ENCODE results near the gene IHH.

The IHH gene

DNA sequence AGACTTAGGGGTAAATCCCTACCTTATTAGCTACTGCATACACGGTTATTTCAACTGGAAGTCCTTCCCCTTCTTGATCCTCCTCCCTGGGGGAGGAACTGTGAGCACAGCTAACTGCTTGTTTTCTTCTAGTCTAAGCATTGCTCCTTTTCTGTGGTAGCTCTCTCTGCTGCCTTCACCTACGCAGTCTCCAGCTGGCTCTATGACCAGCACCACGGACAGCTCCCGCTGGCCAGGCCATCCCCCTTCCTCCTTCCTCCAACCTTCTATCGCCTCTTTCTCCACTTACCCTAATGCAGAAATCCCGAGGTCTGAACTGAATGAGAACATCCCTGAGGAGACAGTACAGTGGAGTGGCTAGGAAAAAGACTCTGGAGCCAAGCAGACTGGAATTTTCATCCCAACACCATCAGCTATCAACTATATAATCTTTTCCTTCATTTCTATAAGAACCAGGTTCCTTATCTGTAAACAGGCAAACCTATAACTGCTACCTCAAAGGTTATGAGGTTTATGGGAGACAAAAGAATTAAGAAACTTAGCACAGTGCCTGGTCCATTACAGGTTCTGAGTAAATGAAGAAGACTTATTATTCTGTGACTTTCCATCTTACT lies 14.7 kb downstream of the IHH start:
- no peak for TF ChIP-seq JUND (IDR thresholded peaks at IDR 0.05; ENCODE audit: low read depth)
- in situ Hi-C loops (cut with HindIII; ENCODE audit: low pct_unique_long_range_greater_than_20kb, low sequenced_read_pairs): no loop called here
- peak; percentile 54 to 61 for DNase-seq (ENCODE audit: low read depth in 1 of 2, low spot score in 1 of 2)

DNA sequence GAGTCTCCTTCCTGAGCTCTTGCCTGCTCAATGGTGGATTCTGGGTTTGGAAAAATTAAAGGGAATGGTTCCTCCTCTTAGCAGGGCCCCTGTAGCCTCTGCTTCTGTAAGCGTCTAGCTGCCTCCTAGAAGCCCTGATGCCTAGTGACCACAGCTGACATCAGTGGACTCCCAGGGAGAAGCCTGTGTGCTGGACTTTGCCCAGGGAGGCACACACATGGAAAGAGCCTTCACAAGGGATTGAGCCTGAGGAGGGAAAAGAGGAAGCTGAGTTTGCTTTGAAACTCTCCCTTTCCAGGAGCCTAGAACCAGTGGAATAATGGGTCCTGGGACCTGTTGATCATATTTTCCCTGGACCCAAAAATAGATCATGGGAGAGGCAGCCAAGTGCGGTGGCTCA lies 18.0 kb downstream of the IHH start:
- no peak for TF ChIP-seq JUND (IDR thresholded peaks at IDR 0.05; ENCODE audit: low read depth)
- in situ Hi-C loops (cut with HindIII; ENCODE audit: low pct_unique_long_range_greater_than_20kb, low sequenced_read_pairs): no loop called here
- no peak for DNase-seq (ENCODE audit: low read depth in 1 of 2, low spot score in 1 of 2)

DNA sequence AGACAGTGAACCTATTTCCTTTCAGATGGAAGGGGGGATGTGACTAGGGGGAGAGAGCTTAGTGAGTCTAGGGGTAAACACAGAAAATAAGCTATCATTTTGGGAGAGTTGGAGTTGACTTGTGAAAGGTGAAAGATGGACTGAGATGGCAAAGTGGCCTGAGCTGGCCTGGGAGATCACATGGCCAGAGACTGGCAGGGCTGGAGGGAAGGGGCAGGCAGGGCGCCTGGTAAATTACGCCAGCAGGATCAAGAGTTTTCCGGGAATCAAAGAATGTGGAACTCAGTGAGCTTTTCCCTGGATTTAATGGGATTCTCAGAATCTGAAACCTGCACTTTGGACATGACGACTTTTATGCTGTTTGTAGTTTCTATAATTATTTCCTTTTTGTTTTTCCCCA lies 18.6 kb downstream of the IHH start:
- DNase-seq (ENCODE audit: low read depth in 1 of 2, low spot score in 1 of 2): no peak
- in situ Hi-C loops (cut with HindIII; ENCODE audit: low pct_unique_long_range_greater_than_20kb, low sequenced_read_pairs): no loop called here
- no peak for TF ChIP-seq JUND (IDR thresholded peaks at IDR 0.05; ENCODE audit: low read depth)

DNA sequence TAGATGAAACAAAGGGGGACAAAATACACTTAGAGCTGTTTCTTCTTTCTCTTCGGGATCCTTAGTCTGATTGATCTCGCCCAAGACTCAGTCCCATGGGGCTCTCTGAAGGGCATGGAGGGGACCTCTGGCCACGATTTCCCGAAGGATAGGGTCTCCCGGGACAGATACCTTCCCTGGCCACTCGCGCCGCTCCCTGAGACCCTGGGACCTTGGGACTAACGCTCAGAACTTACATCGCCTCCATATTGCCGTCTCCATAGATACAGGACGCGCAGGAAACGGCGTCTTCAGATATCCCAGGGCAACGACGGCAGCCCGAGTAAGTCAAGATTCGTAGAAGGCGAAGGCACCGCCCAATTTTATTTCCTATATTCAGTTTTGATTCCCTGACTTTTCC lies 19.5 kb downstream of the IHH start, which contains the start of gene CFAP65:
CFAP65 (minus strand) TSS at position 265 of the 400 bp plus-strand sequence. CDS start 2,468 bp downstream, outside the sequence.
- DNase-seq (ENCODE audit: low read depth in 1 of 2, low spot score in 1 of 2): peak in 1 of 2 experiments; percentile 57
- in situ Hi-C loops (cut with HindIII; ENCODE audit: low pct_unique_long_range_greater_than_20kb, low sequenced_read_pairs): no loop called here
- TF ChIP-seq JUND (IDR thresholded peaks at IDR 0.05; ENCODE audit: low read depth): no peak

DNA sequence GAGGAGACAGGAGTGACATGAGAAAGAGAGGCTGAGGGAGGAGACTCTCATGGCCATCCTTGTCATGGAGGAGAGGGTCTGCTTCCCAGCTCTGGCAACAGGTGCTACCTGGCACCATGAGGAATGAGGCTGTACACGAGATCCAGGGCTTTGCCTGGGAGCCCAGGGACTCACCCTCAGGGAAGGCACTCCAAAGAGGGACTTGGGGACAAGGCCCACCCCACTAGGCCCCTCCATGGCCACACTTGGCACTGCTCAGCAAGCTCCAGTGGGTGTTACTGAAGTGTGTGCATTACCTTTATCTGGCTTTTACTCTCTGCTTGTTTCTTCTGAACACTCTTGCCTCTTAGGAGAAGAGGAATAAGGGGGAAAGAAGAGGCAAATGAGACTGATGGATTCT lies 22.1 kb downstream of the IHH start:
- in situ Hi-C loops (cut with HindIII; ENCODE audit: low pct_unique_long_range_greater_than_20kb, low sequenced_read_pairs): no loop called here

DNA sequence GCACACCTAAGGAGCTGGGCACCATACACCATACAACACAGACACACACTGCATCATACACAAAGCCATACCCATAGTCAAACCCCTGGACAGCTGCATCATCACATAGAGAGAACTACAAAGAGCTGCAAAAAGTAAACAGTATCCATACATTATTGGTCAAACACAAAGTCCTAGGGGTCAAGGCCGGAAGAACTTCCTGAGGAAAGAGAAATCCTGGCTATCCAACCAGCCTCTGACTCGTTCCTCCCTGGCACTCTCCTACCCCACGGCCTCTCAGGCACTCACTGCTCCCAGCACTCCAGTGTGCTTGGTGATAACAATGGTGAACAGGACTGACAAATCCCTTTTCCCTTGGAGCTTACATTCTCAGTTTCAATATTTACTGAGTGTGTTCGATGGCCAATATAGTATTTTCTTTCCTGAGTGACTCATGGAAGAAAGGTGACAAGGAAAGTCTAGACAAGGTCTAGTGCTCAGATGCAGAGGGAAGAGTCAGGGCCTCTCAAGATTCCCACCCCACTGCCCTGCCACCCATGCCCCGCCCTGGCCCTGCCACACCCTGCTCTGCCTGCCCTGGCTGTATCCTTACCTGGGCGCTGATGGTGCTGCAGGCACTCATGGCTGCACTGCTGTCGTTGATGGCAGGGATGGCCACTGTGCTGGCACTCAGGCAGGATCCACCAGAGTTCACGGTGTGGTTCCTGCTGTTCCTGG lies 22.8 kb downstream of the IHH start:
- in situ Hi-C loops (cut with HindIII; ENCODE audit: low pct_unique_long_range_greater_than_20kb, low sequenced_read_pairs): no loop called here
- TF ChIP-seq JUND (IDR thresholded peaks at IDR 0.05; ENCODE audit: low read depth): no peak
- DNase-seq (ENCODE audit: low read depth in 1 of 2, low spot score in 1 of 2): no peak

More for the DNA sequence above, 22.1 kb downstream of the IHH start:
- TF ChIP-seq JUND (IDR thresholded peaks at IDR 0.05; ENCODE audit: low read depth): no peak
- DNase-seq (ENCODE audit: low read depth in 1 of 2, low spot score in 1 of 2): no peak

DNA sequence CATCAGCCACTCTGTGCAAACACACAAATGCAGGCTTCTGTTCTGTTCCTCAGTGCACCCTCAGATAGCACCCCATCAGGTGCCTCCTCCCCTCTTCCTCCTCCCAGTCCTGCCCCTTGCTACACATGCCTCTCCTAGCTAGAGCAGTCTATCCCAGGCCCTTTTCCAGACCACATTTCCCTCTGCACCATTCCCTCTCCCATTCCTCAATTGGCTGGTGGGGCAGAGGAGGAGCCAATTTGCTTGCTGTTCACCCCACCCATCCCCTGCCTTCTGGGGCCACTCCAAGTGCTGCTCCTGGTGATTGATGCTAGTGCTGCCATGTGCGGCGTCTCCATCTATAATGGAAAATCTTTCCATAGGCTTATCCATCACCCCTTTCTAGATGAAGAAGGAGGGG lies 24.8 kb downstream of the IHH start:
- in situ Hi-C loops (cut with HindIII; ENCODE audit: low pct_unique_long_range_greater_than_20kb, low sequenced_read_pairs): no loop called here
- TF ChIP-seq JUND (IDR thresholded peaks at IDR 0.05; ENCODE audit: low read depth): no peak
- no peak for DNase-seq (ENCODE audit: low read depth in 1 of 2, low spot score in 1 of 2)

DNA sequence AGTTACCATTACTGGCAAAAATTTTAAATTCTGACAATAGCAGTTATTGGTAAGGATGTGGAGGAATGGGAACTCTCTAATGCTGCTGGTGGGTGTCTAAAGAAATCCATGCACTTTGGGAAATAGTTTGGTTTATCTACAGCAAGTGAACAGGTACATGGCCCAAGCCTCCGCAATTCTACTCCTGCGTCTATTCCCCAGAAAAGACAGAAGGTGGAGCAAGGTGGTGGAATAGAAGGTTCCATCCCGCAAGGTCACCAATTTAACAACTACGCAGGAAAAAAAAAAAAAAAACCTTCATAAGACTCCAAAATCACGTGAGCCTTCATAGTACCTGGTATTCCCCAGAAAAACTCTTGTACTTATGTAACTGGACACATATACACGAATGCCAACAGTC lies 25.9 kb downstream of the IHH start:
- DNase-seq (ENCODE audit: low read depth in 1 of 2, low spot score in 1 of 2): peak in 1 of 2 experiments; percentile 10
- TF ChIP-seq JUND (IDR thresholded peaks at IDR 0.05; ENCODE audit: low read depth): no peak
- in situ Hi-C loops (cut with HindIII; ENCODE audit: low pct_unique_long_range_greater_than_20kb, low sequenced_read_pairs): no loop called here

DNA sequence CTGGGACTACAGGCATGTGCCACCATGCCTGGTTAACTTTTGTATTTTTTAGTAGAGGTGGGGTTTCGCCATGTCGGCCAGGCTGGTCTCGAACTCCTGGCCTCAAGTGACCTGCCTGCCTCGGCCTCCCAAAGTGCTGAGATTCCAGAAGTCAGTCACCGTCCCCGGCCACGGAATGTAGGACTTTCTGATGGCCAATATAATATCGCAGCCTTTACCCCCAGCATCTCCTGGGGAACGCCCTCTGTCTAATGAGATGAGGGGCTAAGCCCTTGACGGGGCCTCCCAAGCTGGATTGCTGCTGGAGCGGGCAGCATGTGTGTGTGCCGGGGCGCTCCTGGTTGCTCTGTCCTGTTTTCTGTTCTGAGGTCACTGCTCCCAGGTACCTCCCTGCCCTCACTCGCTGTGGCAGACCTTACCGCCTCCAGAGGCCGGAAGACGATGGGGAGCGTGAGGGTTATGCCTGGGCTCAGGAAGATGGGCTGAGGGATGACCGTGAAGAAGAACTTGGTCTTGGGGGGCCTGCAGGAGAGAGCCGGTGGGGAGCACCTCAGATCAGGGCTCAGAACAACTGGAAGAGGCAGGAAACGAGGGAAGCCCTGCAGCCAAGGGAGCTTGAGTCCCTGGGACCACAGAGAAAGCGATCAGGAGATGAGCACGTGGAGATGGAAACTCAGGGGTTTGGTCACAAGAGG lies 28.5 kb downstream of the IHH start:
- in situ Hi-C loops (cut with HindIII; ENCODE audit: low pct_unique_long_range_greater_than_20kb, low sequenced_read_pairs): no loop called here
- no peak for DNase-seq (ENCODE audit: low read depth in 1 of 2, low spot score in 1 of 2)
- no peak for TF ChIP-seq JUND (IDR thresholded peaks at IDR 0.05; ENCODE audit: low read depth)

DNA sequence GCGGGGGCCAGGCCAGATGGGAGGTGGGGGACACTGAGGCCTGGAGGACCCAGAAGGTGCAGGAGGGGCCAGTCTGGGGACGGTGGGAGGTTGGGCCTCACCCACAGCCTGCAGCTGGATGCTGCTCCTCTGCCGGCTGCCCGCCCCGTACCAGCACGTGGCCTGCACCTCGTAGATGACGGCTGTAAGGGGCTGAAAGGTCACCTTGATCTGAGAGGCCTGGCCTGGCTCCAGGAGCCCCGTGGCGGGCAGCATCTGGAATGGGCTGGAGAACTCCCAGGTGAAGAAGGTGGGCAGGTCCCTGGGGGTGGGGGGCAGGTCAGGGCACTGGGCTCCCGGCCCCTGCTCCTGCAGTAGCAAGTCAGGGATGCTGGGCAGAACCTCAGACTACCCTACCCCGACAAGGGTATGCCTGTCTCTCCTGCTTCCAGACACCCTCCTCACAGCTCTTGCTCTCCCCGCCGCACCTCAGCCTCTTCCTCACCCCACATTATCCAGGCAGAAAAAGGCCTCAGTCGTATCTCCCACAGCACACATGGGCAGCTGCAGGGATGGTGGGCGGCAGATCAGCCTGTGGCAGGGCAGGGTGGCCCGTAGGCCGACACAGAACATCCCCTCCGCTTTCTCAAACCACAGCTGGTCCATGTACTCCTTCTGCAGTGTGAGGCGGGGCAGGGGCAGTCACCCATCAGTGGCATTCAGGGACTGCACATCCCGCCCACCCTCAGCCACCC lies 29.5 kb downstream of the IHH start:
- DNase-seq (ENCODE audit: low read depth in 1 of 2, low spot score in 1 of 2): no peak
- in situ Hi-C loops (cut with HindIII; ENCODE audit: low pct_unique_long_range_greater_than_20kb, low sequenced_read_pairs): no loop called here
- TF ChIP-seq JUND (IDR thresholded peaks at IDR 0.05; ENCODE audit: low read depth): no peak

DNA sequence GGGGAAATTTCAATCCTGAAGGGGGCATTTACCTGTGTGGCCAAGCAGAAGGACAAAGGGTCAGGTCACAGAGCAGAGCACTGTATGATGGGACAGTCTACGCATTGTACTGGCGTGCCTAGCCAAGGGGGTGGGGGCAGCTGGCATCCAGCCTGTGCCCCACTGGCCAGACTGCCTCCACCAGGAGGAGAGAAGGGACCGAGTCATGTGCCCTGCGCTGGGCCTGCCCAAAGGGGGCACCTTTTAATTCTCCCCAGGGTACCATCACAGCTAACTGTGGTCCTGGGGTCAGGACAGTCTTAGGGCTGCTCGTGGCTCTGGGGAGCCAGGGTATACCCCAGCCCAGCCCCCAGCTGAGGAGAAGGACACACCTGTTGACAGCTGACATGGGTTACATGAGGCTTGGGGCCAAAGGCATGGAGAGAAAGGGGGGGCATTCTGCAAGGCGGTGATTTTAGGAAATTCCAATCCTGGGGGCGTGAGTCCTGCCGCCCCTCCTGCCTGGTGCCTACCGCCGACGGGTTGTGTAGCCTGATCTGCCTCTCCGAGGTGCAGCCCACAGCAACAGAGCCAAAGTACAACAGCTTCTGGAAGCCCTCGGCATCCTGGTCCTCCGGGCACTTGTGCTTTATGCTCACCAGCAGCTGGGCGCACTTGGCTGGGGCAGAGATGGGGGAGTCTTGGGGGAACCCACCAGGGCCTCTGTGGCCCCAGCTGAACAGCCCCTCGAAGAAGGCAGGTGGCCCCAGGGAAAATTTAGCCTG lies 30.4 kb downstream of the IHH start:
- TF ChIP-seq JUND (IDR thresholded peaks at IDR 0.05; ENCODE audit: low read depth): no peak
- no peak for DNase-seq (ENCODE audit: low read depth in 1 of 2, low spot score in 1 of 2)
- in situ Hi-C loops (cut with HindIII; ENCODE audit: low pct_unique_long_range_greater_than_20kb, low sequenced_read_pairs): no loop called here

DNA sequence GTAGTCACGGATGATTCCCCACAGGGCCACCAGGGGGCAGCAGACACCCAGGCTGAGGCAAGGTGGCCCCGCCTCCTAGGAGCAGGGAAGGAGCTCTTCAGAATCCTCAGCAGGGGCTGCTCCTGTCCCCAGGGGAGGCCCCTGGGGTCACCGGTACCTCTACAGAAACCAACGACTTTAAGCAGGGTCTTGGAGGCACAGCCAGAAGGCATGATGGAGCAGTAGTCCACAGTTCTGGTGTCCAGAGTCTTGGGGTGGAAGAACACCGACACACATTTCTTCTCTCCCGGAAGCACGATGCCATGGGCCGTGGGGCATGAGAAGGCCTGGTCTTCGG lies 30.9 kb downstream of the IHH start:
- TF ChIP-seq JUND (IDR thresholded peaks at IDR 0.05; ENCODE audit: low read depth): no peak
- in situ Hi-C loops (cut with HindIII; ENCODE audit: low pct_unique_long_range_greater_than_20kb, low sequenced_read_pairs): no loop called here
- peak; percentile 48 to 77 for DNase-seq (ENCODE audit: low read depth in 1 of 2, low spot score in 1 of 2)
